OCI-LY1 (cell line): ENCODE measurements around the gene IRF4.

Experiments used
- H2AFZ ChIP-seq: fragments of 200-600 bp; sonication (generic), shearing (Covaris generic); 2 replicates; pipeline ENCODE4 v1.6.0; 2014; ENCODE audit warnings: antibody characterized with exemption, mild to moderate bottlenecking, low read length
- H3F3A ChIP-seq: fragments of 200-600 bp; sonication (generic), shearing (Covaris generic); 2 replicates; pipeline ENCODE4 v1.6.0; 2014; ENCODE audit warnings: mild to moderate bottlenecking, antibody characterized with exemption, low read length, moderate library complexity; ENCODE audit not compliant: insufficient read depth
- H3K27ac ChIP-seq: fragments of 200-600 bp; sonication (generic); 2 replicates; pipeline ENCODE4 v1.5.1; 2014; ENCODE audit warnings: low read length, mixed run types, mild to moderate bottlenecking, low read depth; ENCODE audit not compliant: poor library complexity, severe bottlenecking
- H3K27me3 ChIP-seq: fragments of 200-600 bp; sonication (generic); 2 replicates; pipeline ENCODE4 v1.6.0; 2014; ENCODE audit warnings: antibody characterized with exemption, mild to moderate bottlenecking, low read length, moderate library complexity; ENCODE audit not compliant: insufficient read depth
- H3K36me3 ChIP-seq: fragments of 200-600 bp; sonication (generic); 2 replicates; pipeline ENCODE4 v1.6.1; 2014; ENCODE audit warnings: mild to moderate bottlenecking, antibody characterized with exemption, low read length, moderate library complexity, mixed read lengths; ENCODE audit not compliant: insufficient read depth
- H3K4me1 ChIP-seq: fragments of 200-600 bp; sonication (generic); 2 replicates; pipeline ENCODE4 v1.5.1; 2014; ENCODE audit warnings: mild to moderate bottlenecking, low read length, moderate library complexity; ENCODE audit not compliant: insufficient read depth, severe bottlenecking
- H3K4me2 ChIP-seq: fragments of 200-600 bp; sonication (generic), shearing (Covaris generic); 2 replicates; pipeline ENCODE4 v1.6.1; 2014; ENCODE audit warnings: low read length
- H3K4me3 ChIP-seq: fragments of 200-600 bp; sonication (generic); 2 replicates; pipeline ENCODE4 v1.5.1; 2014; ENCODE audit warnings: low read length, low read depth, mild to moderate bottlenecking, mixed read lengths; ENCODE audit not compliant: poor library complexity, severe bottlenecking
- H3K79me2 ChIP-seq: fragments of 200-600 bp; shearing (Covaris generic); 2 replicates; pipeline ENCODE4 v1.6.1; 2016; ENCODE audit warnings: mixed run types, low read length, mixed read lengths; ENCODE audit not compliant: insufficient read depth
- H3K9ac ChIP-seq: fragments of 200-600 bp; sonication (generic), shearing (Covaris generic); 2 replicates; pipeline ENCODE4 v1.6.1; 2014; ENCODE audit warnings: mild to moderate bottlenecking, low read length, mixed read lengths
- H3K9me2 ChIP-seq: fragments of 200-600 bp; sonication (generic), shearing (Covaris generic); 2 replicates; pipeline ENCODE4 v1.6.1; 2014; ENCODE audit warnings: low read depth, mild to moderate bottlenecking, low read length, mixed read lengths
- H3K9me3 ChIP-seq: fragments of 200-600 bp; shearing (Covaris generic); 2 replicates; pipeline ENCODE4 v1.6.1; 2014; ENCODE audit warnings: low read length, mixed read lengths
- H4K20me1 ChIP-seq: fragments of 200-600 bp; sonication (generic), shearing (Covaris generic); 2 replicates; pipeline ENCODE4 v1.6.0; 2016; ENCODE audit warnings: mild to moderate bottlenecking, low read length; ENCODE audit not compliant: insufficient read depth
- EZH2 ChIP-seq: fragments of 200-600 bp; sonication (generic), shearing (Covaris generic); IDR thresholded peaks from 2 replicates; pipeline ENCODE4 v1.8.0; 2017; ENCODE audit warnings: borderline replicate concordance, mixed run types, mild to moderate bottlenecking, antibody characterized with exemption, low read length, moderate library complexity, mixed read lengths
- TF ChIP-seq, protein P1 (sequence below): fragments of 200-600 bp; sonication (generic), shearing (Covaris generic); IDR thresholded peaks from 2 replicates; pipeline ENCODE4 v1.5.1; 2017; ENCODE audit warnings: mild to moderate bottlenecking, antibody characterized with exemption, low read length, moderate library complexity, mixed read lengths

Gene IRF4

DNA sequence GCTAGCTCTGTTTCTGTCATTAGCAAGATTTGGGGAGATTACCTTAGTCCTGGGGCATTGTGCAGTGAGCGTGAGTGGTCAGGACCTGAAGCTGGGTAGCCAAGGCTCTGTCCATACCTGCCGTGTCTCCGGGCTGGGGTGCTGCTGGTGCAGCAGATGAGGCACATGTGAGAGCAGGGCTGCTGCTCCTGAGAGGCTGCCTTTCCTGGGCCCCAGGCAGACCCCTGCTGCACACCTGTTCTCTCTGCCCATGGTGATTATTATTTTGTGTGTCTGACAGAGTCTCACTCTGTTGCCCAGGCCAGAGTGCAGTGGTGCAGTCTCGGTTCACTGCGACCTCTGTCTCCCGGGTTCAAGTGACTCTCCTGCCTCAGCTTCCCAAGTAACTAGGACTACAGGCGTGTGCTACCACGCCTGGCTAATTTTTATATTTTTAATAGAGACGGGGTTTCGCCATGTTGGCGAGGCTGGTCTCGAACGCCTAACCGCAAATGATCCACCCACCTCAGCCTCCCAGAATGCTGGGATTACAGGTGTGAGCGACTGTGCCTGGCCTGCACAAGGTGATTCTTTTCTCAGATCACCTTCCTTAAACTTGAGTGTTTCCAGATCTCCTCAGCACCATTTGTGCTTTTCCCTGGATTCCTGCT is 36.8 kb upstream of the IRF4 start:
- TF ChIP-seq, protein P1, sequence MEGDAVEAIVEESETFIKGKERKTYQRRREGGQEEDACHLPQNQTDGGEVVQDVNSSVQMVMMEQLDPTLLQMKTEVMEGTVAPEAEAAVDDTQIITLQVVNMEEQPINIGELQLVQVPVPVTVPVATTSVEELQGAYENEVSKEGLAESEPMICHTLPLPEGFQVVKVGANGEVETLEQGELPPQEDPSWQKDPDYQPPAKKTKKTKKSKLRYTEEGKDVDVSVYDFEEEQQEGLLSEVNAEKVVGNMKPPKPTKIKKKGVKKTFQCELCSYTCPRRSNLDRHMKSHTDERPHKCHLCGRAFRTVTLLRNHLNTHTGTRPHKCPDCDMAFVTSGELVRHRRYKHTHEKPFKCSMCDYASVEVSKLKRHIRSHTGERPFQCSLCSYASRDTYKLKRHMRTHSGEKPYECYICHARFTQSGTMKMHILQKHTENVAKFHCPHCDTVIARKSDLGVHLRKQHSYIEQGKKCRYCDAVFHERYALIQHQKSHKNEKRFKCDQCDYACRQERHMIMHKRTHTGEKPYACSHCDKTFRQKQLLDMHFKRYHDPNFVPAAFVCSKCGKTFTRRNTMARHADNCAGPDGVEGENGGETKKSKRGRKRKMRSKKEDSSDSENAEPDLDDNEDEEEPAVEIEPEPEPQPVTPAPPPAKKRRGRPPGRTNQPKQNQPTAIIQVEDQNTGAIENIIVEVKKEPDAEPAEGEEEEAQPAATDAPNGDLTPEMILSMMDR: no peak
- Histone ChIP-seq H3K4me2 (peak overlapping the region; percentile 40), H3K79me2 (no peaks in the 10 kb centered on the region), H3K9me2 (no peaks in the 10 kb centered on the region), H3K36me3 (no peaks in the 10 kb centered on the region), H4K20me1 (no peaks in the 10 kb centered on the region), H3K9me3 (no peaks in the 10 kb centered on the region), H2AFZ (no peak overlapping the region), H3F3A (no peaks in the 10 kb centered on the region), H3K27me3 (no peaks in the 10 kb centered on the region), H3K4me1 (peaks cover 88% of the 10 kb centered on the region), H3K4me3 (peak overlapping the region; percentile 7), H3K27ac (peak overlapping the region; percentile 97), H3K9ac (peak overlapping the region; percentile 37)

DNA sequence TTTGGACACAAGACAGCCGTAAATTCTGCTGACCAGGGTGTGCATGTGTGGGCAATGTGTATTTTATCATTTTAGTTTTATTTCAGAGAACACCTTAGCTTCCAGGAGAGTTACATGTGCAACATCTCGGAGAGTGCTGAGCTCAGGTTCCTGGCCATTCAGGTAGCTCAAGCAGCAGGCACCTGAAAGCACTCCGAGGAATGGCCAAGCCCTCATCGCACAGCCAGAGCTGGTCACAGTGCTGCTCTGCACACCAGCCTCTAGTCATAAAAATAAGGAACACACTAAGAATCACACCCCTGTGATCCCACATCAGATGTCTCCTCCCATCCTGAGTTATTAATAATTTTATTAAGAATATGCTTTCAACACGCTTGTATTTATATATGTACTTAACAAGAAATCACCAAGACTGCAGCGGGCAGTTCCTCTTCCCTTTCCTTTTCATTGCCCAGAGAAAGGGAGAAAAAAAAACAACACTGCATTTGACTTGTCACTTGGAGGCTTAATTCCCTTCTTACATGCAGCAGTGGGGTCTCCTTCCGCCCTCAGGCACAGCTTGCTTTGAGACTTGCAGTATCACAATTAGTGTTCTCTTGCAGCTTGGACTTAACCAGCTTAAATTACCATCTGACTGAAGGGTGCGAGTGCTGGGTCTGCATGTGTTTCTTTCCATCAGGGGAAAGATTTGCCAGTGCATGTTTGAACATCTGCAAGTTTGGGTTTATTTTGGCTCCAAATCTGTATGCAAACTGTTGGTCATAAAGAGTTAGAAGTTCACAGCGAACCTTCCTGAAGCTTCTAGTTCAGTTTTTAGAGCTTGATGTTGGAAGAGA is 36.0 kb upstream of the IRF4 start:
- Histone ChIP-seq H3K27me3 (no peaks in the 10 kb centered on the region), H2AFZ (no peak overlapping the region), H3F3A (peaks cover 4% of the 10 kb centered on the region; the same call in 1 of the 2 replicates), H4K20me1 (no peaks in the 10 kb centered on the region), H3K79me2 (no peaks in the 10 kb centered on the region), H3K9ac (peak overlapping the region; percentile 59), H3K27ac (peak overlapping the region; percentile 97), H3K9me3 (no peaks in the 10 kb centered on the region), H3K9me2 (no peaks in the 10 kb centered on the region), H3K4me2 (peak overlapping the region; percentile 40), H3K4me3 (peak overlapping the region; percentile 1), H3K4me1 (peaks cover 93% of the 10 kb centered on the region), H3K36me3 (no peaks in the 10 kb centered on the region)
- no peak for TF ChIP-seq EZH2
- TF ChIP-seq, protein P1: no peak

DNA sequence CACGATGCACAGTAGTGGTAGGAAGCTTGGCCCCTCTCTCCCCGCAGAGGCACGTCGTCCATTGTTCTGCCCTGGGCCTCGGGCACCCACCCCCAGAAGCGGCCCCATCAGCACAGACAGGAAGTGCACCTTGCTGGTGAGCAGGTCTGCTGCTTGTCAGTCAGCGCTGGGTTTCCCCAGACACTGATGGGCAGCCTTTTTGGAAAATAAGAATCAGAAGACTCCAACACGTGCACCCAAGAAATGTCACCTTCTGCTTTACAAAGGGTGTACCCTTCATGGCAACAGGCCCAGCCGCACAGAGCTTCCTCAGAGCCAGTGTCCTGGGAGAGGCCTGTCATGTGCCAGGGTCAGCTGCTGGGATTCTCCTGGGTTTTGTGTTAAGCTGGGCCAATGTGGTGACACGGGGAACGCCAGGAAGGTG is 34.7 kb upstream of the IRF4 start:
- no peak for TF ChIP-seq EZH2
- TF ChIP-seq, protein P1: no peak
- Histone ChIP-seq H4K20me1 (no peaks in the 10 kb centered on the region), H3F3A (peaks cover 4% of the 10 kb centered on the region; the same call in 1 of the 2 replicates), H3K9me2 (no peaks in the 10 kb centered on the region), H3K27ac (peak overlapping the region; percentile 97), H3K36me3 (no peaks in the 10 kb centered on the region), H3K4me3 (no peak overlapping the region), H3K4me2 (peak overlapping the region; percentile 30), H3K79me2 (no peaks in the 10 kb centered on the region), H3K27me3 (no peaks in the 10 kb centered on the region), H3K9ac (peak overlapping the region; percentile 59), H2AFZ (no peak overlapping the region), H3K9me3 (no peaks in the 10 kb centered on the region), H3K4me1 (peaks cover 100% of the 10 kb centered on the region)
